GM20431 (cell line): ENCODE results near the gene CFAP61.

Source experiments
- in situ Hi-C: fragments of 300-500 bp; cut with MseI, MboI; formaldehyde crosslinking; loops from one replicate; pipeline ENCODE4 v1.15.0; 2020; ENCODE audit warnings: low sequenced_read_pairs; ENCODE audit not compliant: unreplicated experiment

The CFAP61 gene

GRCh38 chr20:20253039-20253743 lies 200.9 kb downstream of the CFAP61 start:
- in situ Hi-C loops, result no loop called here

DNA sequence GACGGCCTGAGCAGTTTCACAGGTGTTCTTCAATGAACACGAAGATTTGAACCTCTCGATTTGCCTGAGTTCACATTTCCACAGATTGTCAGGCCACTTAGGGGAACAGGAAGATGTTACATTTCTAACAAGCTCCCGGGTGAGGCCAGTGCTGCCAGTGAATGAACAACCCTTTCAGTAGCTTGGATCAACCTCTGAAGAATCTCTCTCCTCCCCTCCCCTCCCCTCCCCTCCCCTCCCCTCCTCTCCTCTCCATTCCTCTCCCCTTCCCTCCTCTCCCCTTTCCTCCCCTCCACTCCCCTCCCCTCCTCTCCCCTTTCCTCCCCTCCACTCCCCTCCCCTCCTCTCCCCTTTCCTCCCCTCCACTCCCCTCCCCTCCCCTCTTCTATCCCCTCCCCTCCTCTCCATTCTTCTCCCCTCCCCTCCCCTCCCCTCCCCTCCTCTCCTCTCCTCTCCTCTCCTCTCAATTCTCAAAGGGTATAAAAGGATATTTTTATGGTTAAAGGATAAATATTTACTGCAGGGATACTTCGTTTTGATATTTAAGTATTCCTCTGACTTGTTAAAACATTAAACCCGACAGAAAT lies 201.5 kb downstream of the CFAP61 start:
- in situ Hi-C loops, result no loop called here

- in situ Hi-C loops, result no loop called here
Measured at GRCh38 chr20:20255099-20255498, 202.8 kb downstream of the CFAP61 start.

DNA sequence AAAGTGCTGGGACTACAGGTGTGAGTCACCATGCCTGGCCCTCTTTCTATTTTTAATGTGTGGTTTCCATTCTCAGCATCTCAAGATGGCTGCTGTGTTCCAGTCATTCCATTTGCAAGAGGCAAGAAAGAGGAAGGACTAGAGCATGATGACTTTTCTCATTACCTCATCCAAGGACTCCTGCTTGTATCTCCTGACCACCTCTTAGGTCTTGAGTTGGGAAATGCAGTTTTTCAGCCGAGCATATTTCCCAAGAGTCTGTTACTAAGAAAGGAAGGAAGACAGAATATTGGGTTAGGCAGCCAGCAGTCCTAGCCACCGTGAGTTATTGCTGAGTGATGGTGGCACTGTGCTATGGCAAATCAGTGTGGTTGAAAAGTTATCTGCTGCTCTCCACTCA lies 207.2 kb downstream of the CFAP61 start:
- in situ Hi-C loops, result no loop called here

GRCh38 chr20:20261159-20261558 lies 208.8 kb downstream of the CFAP61 start:
- in situ Hi-C loops, result no loop called here

GRCh38 chr20:20265210-20265609 lies 212.9 kb downstream of the CFAP61 start:
- in situ Hi-C loops, result no loop called here

DNA sequence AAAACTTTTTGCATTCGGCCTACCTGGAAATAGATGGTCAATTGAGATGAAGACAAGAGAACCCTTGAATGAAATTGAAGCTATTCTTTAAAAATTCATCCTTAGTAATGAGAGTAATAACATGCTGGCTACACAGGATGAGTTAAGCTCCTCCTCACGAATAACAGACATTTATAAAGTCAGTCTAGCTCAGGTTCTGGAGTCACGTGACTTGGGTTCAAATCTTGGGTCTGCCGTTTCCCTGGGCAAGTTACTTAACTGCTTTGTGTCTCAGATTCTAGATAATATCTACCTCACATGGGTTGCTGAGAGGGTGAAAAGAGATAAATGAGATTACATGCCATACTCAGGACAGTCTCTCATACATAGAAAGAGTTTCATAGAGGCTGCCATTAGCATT lies 214.2 kb downstream of the CFAP61 start:
- in situ Hi-C loops, result no loop called here

GRCh38 chr20:20267685-20268370 lies 215.5 kb downstream of the CFAP61 start:
- in situ Hi-C loops, result no loop called here

DNA sequence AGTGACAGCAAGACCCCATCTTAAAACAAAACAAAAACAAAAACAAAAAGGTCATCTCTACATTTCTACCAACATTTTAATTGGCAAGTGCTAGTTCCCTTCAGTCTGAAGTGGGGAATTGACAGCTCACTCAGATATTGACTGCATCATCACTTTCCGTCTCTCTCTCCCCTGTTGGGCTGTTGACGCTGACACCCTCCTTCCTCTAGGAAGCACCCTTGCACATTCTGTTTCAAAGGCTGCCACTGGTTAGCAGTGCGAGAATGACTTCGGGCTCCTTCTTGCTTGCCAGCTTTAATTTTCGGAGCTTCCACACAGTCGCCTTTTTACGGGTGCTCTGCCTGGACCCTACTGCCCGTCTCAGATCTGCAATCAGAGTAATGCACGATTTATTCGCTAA lies 218.9 kb downstream of the CFAP61 start:
- in situ Hi-C loops, result no loop called here

DNA sequence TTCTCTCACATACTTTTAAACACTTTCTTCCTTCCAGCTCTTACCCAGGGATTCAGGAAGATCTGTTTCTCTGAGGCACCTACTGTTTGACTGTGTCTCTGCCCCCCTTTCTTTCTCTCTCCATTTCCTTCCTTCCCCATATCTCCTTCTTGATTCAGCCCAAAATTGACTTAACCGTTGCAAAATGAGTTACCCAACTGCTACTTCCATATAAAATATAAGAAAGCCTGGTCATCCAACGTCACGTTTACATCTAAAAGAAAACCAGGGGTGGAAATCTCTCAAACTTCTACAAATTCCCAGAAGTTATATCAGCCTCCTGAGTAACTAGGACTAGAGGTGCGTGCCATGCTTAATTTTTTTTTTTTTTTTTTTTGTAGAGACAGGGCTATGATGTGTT lies 220.4 kb downstream of the CFAP61 start:
- in situ Hi-C loops, result no loop called here

GRCh38 chr20:20273286-20273685 lies 221.0 kb downstream of the CFAP61 start:
- in situ Hi-C loops, result no loop called here

GRCh38 chr20:20274821-20275220 lies 222.5 kb downstream of the CFAP61 start:
- in situ Hi-C loops, result no loop called here

- in situ Hi-C loops, result no loop called here
Measured at GRCh38 chr20:20275636-20276035, 223.3 kb downstream of the CFAP61 start.

GRCh38 chr20:20276811-20277530 lies 224.6 kb downstream of the CFAP61 start:
- in situ Hi-C loops, result no loop called here

DNA sequence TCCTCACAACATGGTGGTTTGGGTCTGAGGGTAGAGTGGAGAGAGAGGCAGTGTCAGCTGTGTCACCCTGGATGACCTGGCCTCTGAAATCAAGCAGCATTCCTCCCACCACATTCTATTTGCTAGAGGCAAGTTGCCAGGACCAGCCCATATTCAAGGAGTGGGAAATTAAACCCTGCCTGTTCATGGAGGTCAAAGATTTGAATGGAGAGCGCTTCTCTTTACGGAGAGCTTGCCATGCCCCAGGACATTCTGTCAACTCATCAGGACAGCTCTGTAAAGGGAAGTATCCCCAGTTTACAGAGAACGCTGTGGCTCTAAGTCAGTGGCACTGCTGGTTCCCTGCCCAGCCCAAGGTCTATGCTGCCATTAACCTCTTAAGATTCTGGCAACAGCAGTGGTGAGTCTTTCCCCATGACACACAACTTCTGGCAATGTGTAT lies 225.6 kb downstream of the CFAP61 start:
- in situ Hi-C loops, result no loop called here

DNA sequence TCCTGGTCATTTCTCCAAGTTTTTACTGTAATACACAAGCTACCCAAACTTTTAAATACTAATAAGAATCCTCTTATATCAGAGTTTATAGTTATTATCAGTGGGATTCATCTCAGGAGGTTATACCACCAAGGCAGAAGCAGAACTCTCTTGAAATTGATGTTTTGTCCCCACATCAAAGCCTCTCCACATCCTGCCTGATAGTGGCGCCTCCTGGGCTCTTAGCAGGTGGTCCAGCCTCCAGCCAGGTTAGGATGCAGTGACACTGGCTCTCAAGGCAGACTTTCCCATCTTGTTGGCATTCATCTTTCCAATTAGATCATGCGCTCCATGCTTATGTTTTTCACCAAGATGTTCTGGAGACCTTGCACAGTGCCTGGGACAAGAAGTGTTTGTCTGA lies 233.7 kb downstream of the CFAP61 start:
- in situ Hi-C loops, result no loop called here

GRCh38 chr20:20289331-20289730 lies 237.0 kb downstream of the CFAP61 start:
- in situ Hi-C loops, result no loop called here

DNA sequence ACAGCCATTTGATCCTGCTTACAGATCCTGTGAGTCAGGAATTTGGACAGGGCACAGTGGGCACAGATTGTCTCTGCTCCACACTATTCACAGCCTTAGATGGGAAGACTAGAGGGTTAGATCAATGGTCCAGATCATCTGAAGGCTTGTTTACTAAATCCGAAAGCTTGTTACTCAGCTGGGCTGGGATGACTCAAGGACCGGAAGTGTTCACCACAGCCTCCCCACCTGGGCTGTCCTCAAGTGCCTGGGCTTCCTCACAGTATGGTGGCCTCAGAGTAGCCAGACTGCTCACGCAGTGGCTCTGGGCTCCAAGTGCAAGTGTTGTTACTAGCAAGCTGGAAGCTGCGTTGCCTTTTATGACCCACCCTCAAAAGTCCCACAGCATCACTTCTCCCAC lies 240.1 kb downstream of the CFAP61 start:
- in situ Hi-C loops, result no loop called here

- in situ Hi-C loops, result no loop called here
Measured at GRCh38 chr20:20293141-20293540, 240.8 kb downstream of the CFAP61 start.

DNA sequence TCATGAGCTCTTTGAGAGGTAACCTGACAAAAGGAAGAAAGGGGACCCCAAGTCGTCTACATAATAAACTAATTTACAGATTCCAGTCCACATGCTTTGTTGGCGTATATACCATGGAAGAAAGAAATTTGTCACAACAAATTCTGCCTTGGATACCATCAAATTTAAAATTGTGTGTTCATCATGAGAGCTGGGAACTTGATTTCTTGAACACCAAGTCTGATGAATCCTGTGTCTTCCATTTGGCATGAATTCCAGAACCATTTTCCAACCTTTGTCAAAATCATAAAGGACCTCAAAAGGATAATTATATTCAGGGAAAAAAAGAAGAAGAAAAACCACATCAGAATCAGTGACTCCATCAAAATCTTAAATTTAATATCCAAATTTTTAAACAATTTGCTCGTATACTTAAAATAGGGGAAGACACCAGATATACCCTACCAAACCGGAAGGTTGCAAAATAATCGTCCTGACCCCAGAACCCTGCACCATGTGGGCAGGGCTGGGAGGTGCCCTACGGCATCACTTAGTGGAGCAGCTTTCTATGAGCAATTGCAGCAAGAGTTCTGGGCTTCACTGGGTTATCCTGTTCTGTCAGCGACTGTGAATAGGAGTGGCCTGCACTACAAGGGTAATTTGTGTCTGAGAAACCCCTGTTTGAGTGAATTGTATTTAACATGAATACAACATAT lies 241.5 kb downstream of the CFAP61 start:
- in situ Hi-C loops, result no loop called here
